Measurements from ENCODE around the gene THEM5. TPM values are rescaled to one million over a fixed set of nuclear protein-coding genes. Genes with fewer than 3 reads are reported as not detected.
"Not testable (repeated sequence)": the region's sequence is repeated elsewhere in the genome, so short reads cannot be mapped to it uniquely, and the experiment has no call there.

Gene THEM5
- total RNA-seq, 1 donor from 2014 or later = not detected

GRCh38 chr1:151867765-151868411, 14.4 kb upstream of the THEM5 start:
- intact Hi-C loops (cut with micrococcal nuclease) = no loop called here

- intact Hi-C loops (cut with micrococcal nuclease) = no loop called here
Observed at GRCh38 chr1:151867321-151867720, 13.8 kb upstream of the THEM5 start.

GRCh38 chr1:151864411-151864810, 10.9 kb upstream of the THEM5 start:
- intact Hi-C loops (cut with micrococcal nuclease) = no loop called here

- intact Hi-C loops (cut with micrococcal nuclease) = no loop called here
Observed at GRCh38 chr1:151862604-151863003, 9.1 kb upstream of the THEM5 start.

- intact Hi-C loops (cut with micrococcal nuclease) = no loop called here
Observed at GRCh38 chr1:151860504-151861187, 7.1 kb upstream of the THEM5 start.

- intact Hi-C loops (cut with micrococcal nuclease) = no loop called here
Observed at GRCh38 chr1:151859891-151860293, 6.4 kb upstream of the THEM5 start.

GRCh38 chr1:151858886-151859665, 5.6 kb upstream of the THEM5 start:
- intact Hi-C loops (cut with micrococcal nuclease) = no loop called here

GRCh38 chr1:151858030-151858746, 4.7 kb upstream of the THEM5 start:
- intact Hi-C loops (cut with micrococcal nuclease) = no loop called here

GRCh38 chr1:151855933-151856332, 2.4 kb upstream of the THEM5 start:
- intact Hi-C loops (cut with micrococcal nuclease) = no loop called here

GRCh38 chr1:151855516-151855915, 2.0 kb upstream of the THEM5 start:
- intact Hi-C loops (cut with micrococcal nuclease) = not testable (repeated sequence)

- intact Hi-C loops (cut with micrococcal nuclease) = no loop called here
Observed at GRCh38 chr1:151854658-151855057, 1.1 kb upstream of the THEM5 start.

- intact Hi-C loops (cut with micrococcal nuclease) = no loop called here
Observed at GRCh38 chr1:151852733-151853132, 779 bp downstream of the THEM5 start.

GRCh38 chr1:151851886-151852285, 1.6 kb downstream of the THEM5 start:
- intact Hi-C loops (cut with micrococcal nuclease) = no loop called here

- intact Hi-C loops (cut with micrococcal nuclease) = no loop called here
Observed at GRCh38 chr1:151849871-151850270, 3.6 kb downstream of the THEM5 start.

GRCh38 chr1:151849126-151849525, 4.4 kb downstream of the THEM5 start:
- intact Hi-C loops (cut with micrococcal nuclease) = no loop called here

- intact Hi-C loops (cut with micrococcal nuclease) = no loop called here
Observed at GRCh38 chr1:151847867-151848596, 5.5 kb downstream of the THEM5 start.

- intact Hi-C loops (cut with micrococcal nuclease) = no loop called here
Observed at GRCh38 chr1:151846686-151847237, 6.8 kb downstream of the THEM5 start.

- intact Hi-C loops (cut with micrococcal nuclease) = no loop called here
Observed at GRCh38 chr1:151846062-151846568, 7.4 kb downstream of the THEM5 start.

- intact Hi-C loops (cut with micrococcal nuclease) = no loop called here
Observed at GRCh38 chr1:151843398-151843797, 10.1 kb downstream of the THEM5 start.

GRCh38 chr1:151841141-151841540, 12.4 kb downstream of the THEM5 start:
- intact Hi-C loops (cut with micrococcal nuclease) = no loop called here

All from T-helper 1 cell treated with Interleukin-12 subunit alpha and Interleukin-12 subunit beta and Interleukin-4 antibody, amounts not matched to agents 30 ng/mL and 1 ng/mL, for 36 hours (primary cell).